ENCODE data around the gene ASB6.

DNA sequence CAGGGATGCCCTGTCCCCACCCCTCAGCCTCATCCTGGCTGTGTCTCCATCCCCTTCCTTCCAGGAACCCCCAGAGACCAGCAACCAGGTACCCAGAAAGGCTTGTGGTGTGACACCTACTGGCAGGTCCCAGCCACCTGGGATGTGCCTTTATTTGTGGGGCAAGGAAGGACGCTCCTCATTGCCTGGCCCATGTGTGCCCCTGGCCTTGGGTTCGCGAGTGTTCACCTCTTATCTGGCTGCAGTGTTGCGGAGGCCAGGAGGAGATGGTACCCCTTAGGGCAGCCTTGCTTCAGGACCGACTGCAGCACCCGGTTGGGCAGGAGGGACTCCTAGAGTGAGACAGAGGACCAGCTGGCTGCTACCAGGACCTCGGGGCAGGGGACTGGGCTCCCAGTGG, 29.8 kb downstream of the ASB6 start:
- TF ChIP-seq, protein P1, sequence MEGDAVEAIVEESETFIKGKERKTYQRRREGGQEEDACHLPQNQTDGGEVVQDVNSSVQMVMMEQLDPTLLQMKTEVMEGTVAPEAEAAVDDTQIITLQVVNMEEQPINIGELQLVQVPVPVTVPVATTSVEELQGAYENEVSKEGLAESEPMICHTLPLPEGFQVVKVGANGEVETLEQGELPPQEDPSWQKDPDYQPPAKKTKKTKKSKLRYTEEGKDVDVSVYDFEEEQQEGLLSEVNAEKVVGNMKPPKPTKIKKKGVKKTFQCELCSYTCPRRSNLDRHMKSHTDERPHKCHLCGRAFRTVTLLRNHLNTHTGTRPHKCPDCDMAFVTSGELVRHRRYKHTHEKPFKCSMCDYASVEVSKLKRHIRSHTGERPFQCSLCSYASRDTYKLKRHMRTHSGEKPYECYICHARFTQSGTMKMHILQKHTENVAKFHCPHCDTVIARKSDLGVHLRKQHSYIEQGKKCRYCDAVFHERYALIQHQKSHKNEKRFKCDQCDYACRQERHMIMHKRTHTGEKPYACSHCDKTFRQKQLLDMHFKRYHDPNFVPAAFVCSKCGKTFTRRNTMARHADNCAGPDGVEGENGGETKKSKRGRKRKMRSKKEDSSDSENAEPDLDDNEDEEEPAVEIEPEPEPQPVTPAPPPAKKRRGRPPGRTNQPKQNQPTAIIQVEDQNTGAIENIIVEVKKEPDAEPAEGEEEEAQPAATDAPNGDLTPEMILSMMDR (conservative IDR thresholded peaks at IDR 0.05; ENCODE audit: low read length) = no peak
- TF ChIP-seq EZH2phosphoT487 (IDR thresholded peaks at IDR 0.05; ENCODE audit: borderline replicate concordance) = no peak

Measured in Loucy (cell line).